Measurements from ENCODE around the gene HLF. TPM values are rescaled to one million over a fixed set of nuclear protein-coding genes. Genes with fewer than 3 reads are reported as not detected.

HLF gene
- total and polyA plus RNA-seq, 7 experiments from 2014 or later = 0.18 to 2.6 (median 0.36) TPM; not detected in 1

DNA sequence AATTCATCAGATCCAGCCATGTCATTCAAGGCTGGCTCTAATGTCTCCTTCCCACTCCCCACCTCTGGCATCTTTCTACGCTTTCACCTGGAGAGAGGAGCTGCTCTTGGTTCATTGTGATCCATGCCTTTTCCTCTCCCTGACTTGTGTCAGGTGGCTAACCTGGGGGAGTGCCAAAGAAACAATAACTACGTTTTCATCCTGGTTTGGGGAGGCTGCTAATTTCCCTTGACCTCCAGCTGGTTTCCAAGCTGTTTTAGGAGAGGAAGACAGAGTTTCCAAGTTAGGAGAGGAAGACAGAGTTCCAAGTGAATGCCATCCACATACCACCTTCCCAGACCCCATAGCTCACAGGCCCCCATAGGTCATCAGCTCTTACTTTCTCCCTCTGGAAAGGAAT is 40.0 kb upstream of the HLF start:
- Histone ChIP-seq H3K4me3 (ENCODE audit: low read length) (no peak overlapping the region), H3K9me3 (ENCODE audit: control insufficient read depth in 2 of 3, low read length in 3 of 3) (no peaks in the 10 kb centered on the region), H3K36me3 (ENCODE audit: control insufficient read depth in 2 of 3, insufficient read depth in 3 of 3, low read length in 3 of 3) (no peaks in the 10 kb centered on the region), H3K27ac (ENCODE audit: low read depth, low read length) (no peak overlapping the region), H3K27me3 (ENCODE audit: control insufficient read depth in 2 of 2, insufficient read depth in 2 of 2, low read length in 2 of 2) (no peaks in the 10 kb centered on the region), H3K4me1 (ENCODE audit: control insufficient read depth in 2 of 2, insufficient read depth in 2 of 2, low read length in 2 of 2) (no peaks in the 10 kb centered on the region)
- CTCF ChIA-PET = no interaction called here
- ATAC-seq (no peak), DNase-seq (no peak)
- Mint-ChIP-seq H3K9me3 (peaks cover 0 to 3% (median 0%) of the 10 kb centered on the region in 11 donors), H3K27me3 (peaks cover 17 to 29% (median 23%) of the 10 kb centered on the region in 5 donors), H3K36me3 (no peaks in the 10 kb centered on the region), H3K4me3 (no peak overlapping the region), H3K27ac (no peak overlapping the region), H3K4me1 (no peaks in the 10 kb centered on the region)
- POLR2A ChIA-PET = no interaction called here
- intact Hi-C loops (cut with micrococcal nuclease) = no loop called here

DNA sequence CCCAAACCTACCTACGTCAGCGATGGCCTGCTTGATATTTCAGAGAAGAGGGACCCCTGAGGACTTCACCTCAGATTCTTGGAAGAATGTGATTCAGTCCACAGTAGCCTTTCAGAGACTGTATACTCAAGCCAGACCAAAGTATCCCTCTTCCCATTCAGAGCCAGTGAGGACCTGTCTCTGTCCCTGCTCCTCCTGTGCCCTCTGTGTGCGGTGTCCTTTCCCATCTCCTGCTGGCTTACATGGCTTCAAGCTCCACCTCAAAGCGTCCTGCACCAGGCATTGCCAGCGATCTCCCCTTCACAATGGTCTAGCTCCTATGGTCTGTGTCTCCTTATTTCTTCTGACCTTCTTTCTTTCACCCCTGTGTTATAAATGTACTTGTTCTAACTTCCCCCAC is 39.5 kb upstream of the HLF start:
- CTCF ChIA-PET = no interaction called here
- Mint-ChIP-seq H3K27ac (no peak overlapping the region), H3K27me3 (peaks cover 20 to 33% (median 23%) of the 10 kb centered on the region in 5 donors)

GRCh38 chr17:55228683-55229192 is 36.0 kb upstream of the HLF start:
- ChIA-PET POLR2A (no interaction called here), CTCF (no interaction called here)
- Histone ChIP-seq H3K9me3 (ENCODE audit: control insufficient read depth in 2 of 3, low read length in 3 of 3) (no peaks in the 10 kb centered on the region), H3K27ac (ENCODE audit: low read depth, low read length) (no peak overlapping the region), H3K4me3 (ENCODE audit: low read length) (no peak overlapping the region), H3K27me3 (ENCODE audit: control insufficient read depth in 2 of 2, insufficient read depth in 2 of 2, low read length in 2 of 2) (no peaks in the 10 kb centered on the region), H3K4me1 (ENCODE audit: control insufficient read depth in 2 of 2, insufficient read depth in 2 of 2, low read length in 2 of 2) (no peaks in the 10 kb centered on the region), H3K36me3 (ENCODE audit: control insufficient read depth in 2 of 3, insufficient read depth in 3 of 3, low read length in 3 of 3) (no peaks in the 10 kb centered on the region)
- Mint-ChIP-seq H3K36me3 (no peaks in the 10 kb centered on the region), H3K4me1 (no peaks in the 10 kb centered on the region), H3K9me3 (peaks cover 0 to 7% (median 0%) of the 10 kb centered on the region in 11 donors), H3K27me3 (peaks cover 7 to 29% (median 24%) of the 10 kb centered on the region in 5 donors), H3K27ac (no peak overlapping the region), H3K4me3 (no peak overlapping the region)
- DNase-seq (no peak), ATAC-seq (no peak)
- intact Hi-C loops (cut with micrococcal nuclease) = no loop called here

More for the DNA sequence above, 39.5 kb upstream of the HLF start:
- no peaks in the 10 kb centered on the region for H3K9me3 ChIP-seq (ENCODE audit: control insufficient read depth in 2 of 3, low read length in 3 of 3)
- Mint-ChIP-seq H3K36me3 (no peaks in the 10 kb centered on the region), H3K4me3 (no peak overlapping the region), H3K9me3 (peaks cover 0 to 3% (median 0%) of the 10 kb centered on the region in 11 donors), H3K4me1 (no peaks in the 10 kb centered on the region)
- no peaks in the 10 kb centered on the region for H3K27me3 ChIP-seq (ENCODE audit: control insufficient read depth in 2 of 2, insufficient read depth in 2 of 2, low read length in 2 of 2)
- POLR2A ChIA-PET = no interaction called here
- intact Hi-C loops (cut with micrococcal nuclease) = no loop called here
- H3K36me3 ChIP-seq (ENCODE audit: control insufficient read depth in 2 of 3, insufficient read depth in 3 of 3, low read length in 3 of 3) = no peaks in the 10 kb centered on the region
- DNase-seq (no peak), ATAC-seq (no peak)
- H3K4me1 ChIP-seq (ENCODE audit: control insufficient read depth in 2 of 2, insufficient read depth in 2 of 2, low read length in 2 of 2) = no peaks in the 10 kb centered on the region
- no peak overlapping the region for H3K27ac ChIP-seq (ENCODE audit: low read depth, low read length)
- no peak overlapping the region for H3K4me3 ChIP-seq (ENCODE audit: low read length)

- no peak overlapping the region for H3K27ac Mint-ChIP-seq
- CTCF ChIA-PET = no interaction called here
- no peak overlapping the region for H3K4me3 ChIP-seq (ENCODE audit: low read length)
- ATAC-seq (no peak), DNase-seq (no peak)
- POLR2A ChIA-PET = no interaction called here
- H3K9me3 Mint-ChIP-seq = peaks cover 0 to 7% (median 0%) of the 10 kb centered on the region in 11 donors
- H3K9me3 ChIP-seq (ENCODE audit: control insufficient read depth in 2 of 3, low read length in 3 of 3) = no peaks in the 10 kb centered on the region
- H3K27ac ChIP-seq (ENCODE audit: low read depth, low read length) = no peak overlapping the region
- no peaks in the 10 kb centered on the region for H3K4me1 ChIP-seq (ENCODE audit: control insufficient read depth in 2 of 2, insufficient read depth in 2 of 2, low read length in 2 of 2)
- H3K27me3 ChIP-seq (ENCODE audit: control insufficient read depth in 2 of 2, insufficient read depth in 2 of 2, low read length in 2 of 2) = no peaks in the 10 kb centered on the region
- peaks cover 7 to 29% (median 23%) of the 10 kb centered on the region in 5 donors for H3K27me3 Mint-ChIP-seq
- H3K36me3 Mint-ChIP-seq = no peaks in the 10 kb centered on the region
- H3K4me3 Mint-ChIP-seq = no peak overlapping the region
- intact Hi-C loops (cut with micrococcal nuclease) = no loop called here
- H3K36me3 ChIP-seq (ENCODE audit: control insufficient read depth in 2 of 3, insufficient read depth in 3 of 3, low read length in 3 of 3) = no peaks in the 10 kb centered on the region
- H3K4me1 Mint-ChIP-seq = no peaks in the 10 kb centered on the region
These were observed 35.5 kb upstream of the HLF start for GRCh38 chr17:55229276-55229675.

DNA sequence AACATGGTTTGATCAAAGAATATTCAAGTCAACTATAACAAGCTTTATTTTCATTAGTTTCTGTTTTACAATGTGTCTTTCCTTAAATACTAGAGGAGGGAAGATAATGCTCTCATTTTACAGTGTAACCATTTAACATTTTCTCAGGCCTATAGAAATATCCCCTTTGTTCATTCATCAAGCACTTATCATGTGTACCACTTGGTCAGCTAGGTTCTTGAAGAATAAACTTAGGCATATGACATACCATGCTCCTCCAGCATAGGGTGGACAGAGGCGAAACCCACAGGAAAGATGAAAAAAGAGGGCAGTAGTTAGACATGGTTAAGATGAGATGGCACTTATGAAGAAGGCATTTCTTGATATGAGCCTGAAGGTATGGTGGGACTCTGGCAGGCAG is 34.0 kb upstream of the HLF start:
- H3K36me3 Mint-ChIP-seq = no peaks in the 10 kb centered on the region
- H3K27me3 Mint-ChIP-seq = peaks cover 0 to 22% (median 17%) of the 10 kb centered on the region in 5 donors
- no peaks in the 10 kb centered on the region for H3K4me1 Mint-ChIP-seq
- DNase-seq = no peak
- ChIA-PET CTCF (interaction anchor here (0.8 kb wide), 1 partner anchor 239 kb away, joined by 3 read pairs; no protein-coding TSS in a partner anchor), POLR2A (no interaction called here)
- no peak overlapping the region for H3K4me3 Mint-ChIP-seq
- Histone ChIP-seq H3K9me3 (ENCODE audit: control insufficient read depth in 2 of 3, low read length in 3 of 3) (no peaks in the 10 kb centered on the region), H3K4me3 (ENCODE audit: low read length) (no peak overlapping the region), H3K36me3 (ENCODE audit: control insufficient read depth in 2 of 3, insufficient read depth in 3 of 3, low read length in 3 of 3) (no peaks in the 10 kb centered on the region), H3K27ac (ENCODE audit: low read depth, low read length) (no peak overlapping the region), H3K4me1 (ENCODE audit: control insufficient read depth in 2 of 2, insufficient read depth in 2 of 2, low read length in 2 of 2) (no peaks in the 10 kb centered on the region), H3K27me3 (ENCODE audit: control insufficient read depth in 2 of 2, insufficient read depth in 2 of 2, low read length in 2 of 2) (no peaks in the 10 kb centered on the region)
- intact Hi-C loops (cut with micrococcal nuclease) = loop anchor here in 1 of 2 donors (1.0 to 10.0 kb wide), 2 partner anchors 66 to 114 kb away; no protein-coding TSS in a partner anchor
- H3K27ac Mint-ChIP-seq = no peak overlapping the region
- ATAC-seq = no peak
- peaks cover 0 to 7% (median 0%) of the 10 kb centered on the region in 11 donors for H3K9me3 Mint-ChIP-seq

- H3K27me3 ChIP-seq (ENCODE audit: control insufficient read depth in 2 of 2, insufficient read depth in 2 of 2, low read length in 2 of 2) = no peaks in the 10 kb centered on the region
- H3K27ac Mint-ChIP-seq = no peak overlapping the region
- DNase-seq (no peak), ATAC-seq (no peak)
- H3K4me1 ChIP-seq (ENCODE audit: control insufficient read depth in 2 of 2, insufficient read depth in 2 of 2, low read length in 2 of 2) = peaks cover 6 to 15% of the 10 kb centered on the region in 2 donors
- H3K9me3 Mint-ChIP-seq = peaks cover 0 to 7% (median 0%) of the 10 kb centered on the region in 11 donors
- H3K4me3 Mint-ChIP-seq = no peak overlapping the region
- H3K27me3 Mint-ChIP-seq = peaks cover 0 to 32% (median 11%) of the 10 kb centered on the region in 5 donors
- no peaks in the 10 kb centered on the region for H3K9me3 ChIP-seq (ENCODE audit: control insufficient read depth in 2 of 3, low read length in 3 of 3)
- H3K36me3 Mint-ChIP-seq = peaks cover 0 to 4% (median 0%) of the 10 kb centered on the region in 5 donors
- no peak overlapping the region for H3K4me3 ChIP-seq (ENCODE audit: low read length)
- intact Hi-C loops (cut with micrococcal nuclease) = loop anchor here in 1 of 2 donors (10.0 kb wide), 1 partner anchor 111 kb away; no protein-coding TSS in a partner anchor
- POLR2A ChIA-PET = no interaction called here
- CTCF ChIA-PET = no interaction called here
- H3K27ac ChIP-seq (ENCODE audit: low read depth, low read length) = no peak overlapping the region
- H3K4me1 Mint-ChIP-seq = peaks cover 9 to 20% (median 14%) of the 10 kb centered on the region in 7 donors
- no peaks in the 10 kb centered on the region for H3K36me3 ChIP-seq (ENCODE audit: control insufficient read depth in 2 of 3, insufficient read depth in 3 of 3, low read length in 3 of 3)
These were observed 30.9 kb upstream of the HLF start for GRCh38 chr17:55233840-55234239.

- CTCF ChIA-PET = interaction anchor here (0.7 kb wide), 1 partner anchor 522 kb away, joined by 3 read pairs; no protein-coding TSS in a partner anchor
- POLR2A ChIA-PET = no interaction called here
- Mint-ChIP-seq H3K27me3 (peaks cover 0 to 45% (median 12%) of the 10 kb centered on the region in 5 donors), H3K9me3 (peaks cover 0 to 7% (median 0%) of the 10 kb centered on the region in 11 donors), H3K27ac (peak overlapping the region in 3 of 9 donors; percentile 0 to 53 (median 11)), H3K4me1 (peaks cover 9 to 23% (median 19%) of the 10 kb centered on the region in 7 donors), H3K36me3 (peaks cover 0 to 4% (median 0%) of the 10 kb centered on the region in 5 donors), H3K4me3 (no peak overlapping the region)
- ATAC-seq (no peak), DNase-seq (no peak)
- peaks cover 6 to 19% of the 10 kb centered on the region in 2 donors for H3K4me1 ChIP-seq (ENCODE audit: control insufficient read depth in 2 of 2, insufficient read depth in 2 of 2, low read length in 2 of 2)
- H3K9me3 ChIP-seq (ENCODE audit: control insufficient read depth in 2 of 3, low read length in 3 of 3) = no peaks in the 10 kb centered on the region
- H3K27me3 ChIP-seq (ENCODE audit: control insufficient read depth in 2 of 2, insufficient read depth in 2 of 2, low read length in 2 of 2) = no peaks in the 10 kb centered on the region
- H3K27ac ChIP-seq (ENCODE audit: low read depth, low read length) = no peak overlapping the region
- intact Hi-C loops (cut with micrococcal nuclease) = loop anchor here in 1 of 2 donors (5.0 to 10.0 kb wide), 2 partner anchors 108 to 244 kb away; no protein-coding TSS in a partner anchor
- no peak overlapping the region for H3K4me3 ChIP-seq (ENCODE audit: low read length)
- no peaks in the 10 kb centered on the region for H3K36me3 ChIP-seq (ENCODE audit: control insufficient read depth in 2 of 3, insufficient read depth in 3 of 3, low read length in 3 of 3)
These were observed 28.4 kb upstream of the HLF start for GRCh38 chr17:55236316-55236715.
